Neural progenitor cell (in vitro differentiated cells): ENCODE data around the gene ARHGEF11. TPM values are rescaled to one million over a fixed set of nuclear protein-coding genes. Genes with fewer than 3 reads are reported as not detected.

ENCODE experiments used
- DNase-seq: peaks from one replicate; pipeline ENCODE4 v3.0.0-alpha.2; 2016; ENCODE audit warnings: low spot score
- H2AFZ ChIP-seq: fragments of 200-600 bp; sonication (generic); replicated peaks from 2 replicates; pipeline ENCODE4 v1.6.1; 2016; ENCODE audit warnings: antibody characterized with exemption
- H3F3A ChIP-seq: fragments of 200-600 bp; sonication (generic); 2 replicates; pipeline ENCODE4 v1.6.1; 2016; ENCODE audit warnings: antibody characterized with exemption, low read depth
- H3K27ac ChIP-seq: fragments of 200-600 bp; sonication (generic); 2 replicates; pipeline ENCODE4 v1.5.1; 2016; ENCODE audit warnings: mild to moderate bottlenecking
- H3K27me3 ChIP-seq: fragments of 200-600 bp; sonication (generic); 2 replicates; pipeline ENCODE4 v1.6.1; 2016; ENCODE audit warnings: mild to moderate bottlenecking, moderate library complexity
- H3K36me3 ChIP-seq: fragments of 200-600 bp; sonication (generic); 2 replicates; pipeline ENCODE4 v1.5.1; 2016
- H3K4me1 ChIP-seq: fragments of 200-600 bp; sonication (generic); 2 replicates; pipeline ENCODE4 v1.6.1; 2016; ENCODE audit warnings: mixed run types
- H3K4me2 ChIP-seq: fragments of 200-600 bp; sonication (generic); 2 replicates; pipeline ENCODE4 v1.6.1; 2016
- H3K4me3 ChIP-seq: fragments of 200-600 bp; sonication (generic); 2 replicates; pipeline ENCODE4 v1.5.1; 2016
- H3K79me2 ChIP-seq: fragments of 200-600 bp; sonication (generic); 2 replicates; pipeline ENCODE4 v1.6.1; 2016; ENCODE audit warnings: low read depth
- H3K9ac ChIP-seq: fragments of 200-600 bp; sonication (generic); 2 replicates; pipeline ENCODE4 v1.6.1; 2016
- H3K9me3 ChIP-seq: fragments of 200-600 bp; sonication (generic); 2 replicates; pipeline ENCODE4 v1.5.1; 2016; ENCODE audit warnings: low read depth
- H4K20me1 ChIP-seq: fragments of 200-600 bp; sonication (generic); 2 replicates; pipeline ENCODE4 v1.6.1; 2016; ENCODE audit warnings: low read depth
- H3K27ac Mint-ChIP-seq: 3 replicates; pipeline ENCODE4 v1.8.0; 2021; ENCODE audit warnings: mixed read lengths
- H3K27me3 Mint-ChIP-seq: 2 replicates; pipeline ENCODE4 v1.8.0; 2022; ENCODE audit warnings: low read depth, mild to moderate bottlenecking, inconsistent platforms, moderate library complexity, mixed read lengths; ENCODE audit not compliant: insufficient read depth
- H3K36me3 Mint-ChIP-seq: 3 replicates; pipeline ENCODE4 v1.8.0; 2021; ENCODE audit warnings: mixed read lengths
- H3K4me1 Mint-ChIP-seq: 3 replicates; pipeline ENCODE4 v1.8.0; 2021; ENCODE audit warnings: mixed read lengths
- H3K4me3 Mint-ChIP-seq: 3 replicates; pipeline ENCODE4 v1.8.0; 2021; ENCODE audit warnings: mild to moderate bottlenecking, moderate library complexity, mixed read lengths
- H3K9me3 Mint-ChIP-seq: 3 replicates; pipeline ENCODE4 v1.8.0; 2020; ENCODE audit warnings: mixed read lengths
- CTCF ChIP-seq: fragments of 200-600 bp; sonication (generic); IDR thresholded peaks from 2 replicates; pipeline ENCODE4 v1.5.1; 2017; ENCODE audit warnings: antibody characterized with exemption, mild to moderate bottlenecking
- EZH2 ChIP-seq: fragments of 200-600 bp; sonication (generic); IDR thresholded peaks from 2 replicates; pipeline ENCODE4 v1.6.1; 2017; ENCODE audit warnings: antibody characterized with exemption, mild to moderate bottlenecking, moderate library complexity
- EZH2phosphoT487 ChIP-seq: fragments of 200-600 bp; sonication (generic); IDR thresholded peaks from 2 replicates; pipeline ENCODE4 v1.6.1; 2017; ENCODE audit warnings: antibody characterized with exemption
- total RNA-seq: library from RNA; depleted of rRNA; stranded (reverse); fragments of >200 nt; gene quantifications from 2 replicates; pipeline ENCODE4 v1.2.3, GENCODE V29; 2015; ENCODE audit warnings: low replicate concordance

ARHGEF11 gene
- total RNA-seq, 1 donor from 2014 or later: 31.9 TPM

GRCh38 chr1:157001304-157001703, 44.2 kb downstream of the ARHGEF11 start:
- Histone ChIP-seq H2AFZ (no peak overlapping the region), H3K79me2 (peaks cover 47% of the 10 kb centered on the region), H4K20me1 (peaks cover 77% of the 10 kb centered on the region), H3K9me3 (no peaks in the 10 kb centered on the region), H3K4me2 (no peak overlapping the region), H3K9ac (no peak overlapping the region), H3K4me1 (peaks cover 11% of the 10 kb centered on the region), H3K27ac (no peak overlapping the region), H3K36me3 (no peaks in the 10 kb centered on the region), H3K4me3 (no peak overlapping the region), H3F3A (no peaks in the 10 kb centered on the region), H3K27me3 (no peaks in the 10 kb centered on the region)
- no peak overlapping the region for H3K27ac Mint-ChIP-seq
- peaks cover 2% of the 10 kb centered on the region for H3K27me3 Mint-ChIP-seq
- H3K4me1 Mint-ChIP-seq: peaks cover 20% of the 10 kb centered on the region
- no peak for DNase-seq
- no peaks in the 10 kb centered on the region for H3K9me3 Mint-ChIP-seq
- TF ChIP-seq EZH2phosphoT487: no peak
- no peak for TF ChIP-seq EZH2
- no peak for TF ChIP-seq CTCF
- peaks cover 1% of the 10 kb centered on the region for H3K36me3 Mint-ChIP-seq
- no peak overlapping the region for H3K4me3 Mint-ChIP-seq

- no peak for DNase-seq
- no peaks in the 10 kb centered on the region for H3K36me3 ChIP-seq
- no peak overlapping the region for H2AFZ ChIP-seq
- TF ChIP-seq CTCF (no peak), EZH2phosphoT487 (no peak), EZH2 (no peak)
- H3K4me3 ChIP-seq: no peak overlapping the region
- no peaks in the 10 kb centered on the region for H3K9me3 Mint-ChIP-seq
- H3K4me1 Mint-ChIP-seq: peaks cover 23% of the 10 kb centered on the region
- no peaks in the 10 kb centered on the region for H3F3A ChIP-seq
- H3K4me1 ChIP-seq: peaks cover 11% of the 10 kb centered on the region
- no peaks in the 10 kb centered on the region for H3K9me3 ChIP-seq
- H3K27me3 Mint-ChIP-seq: peaks cover 2% of the 10 kb centered on the region
- no peak overlapping the region for H3K4me2 ChIP-seq
- no peak overlapping the region for H3K4me3 Mint-ChIP-seq
- peaks cover 51% of the 10 kb centered on the region for H3K79me2 ChIP-seq
- H3K27ac ChIP-seq: no peak overlapping the region
- no peak overlapping the region for H3K9ac ChIP-seq
- H3K27ac Mint-ChIP-seq: no peak overlapping the region
- H4K20me1 ChIP-seq: peaks cover 76% of the 10 kb centered on the region
- peaks cover 3% of the 10 kb centered on the region for H3K36me3 Mint-ChIP-seq
- H3K27me3 ChIP-seq: no peaks in the 10 kb centered on the region
Observed at GRCh38 chr1:157000686-157001085, 44.9 kb downstream of the ARHGEF11 start.

GRCh38 chr1:156999596-157000320, 45.8 kb downstream of the ARHGEF11 start:
- peaks cover 75% of the 10 kb centered on the region for H4K20me1 ChIP-seq
- Mint-ChIP-seq H3K9me3 (no peaks in the 10 kb centered on the region), H3K4me1 (peaks cover 23% of the 10 kb centered on the region), H3K27me3 (peaks cover 2% of the 10 kb centered on the region), H3K27ac (no peak overlapping the region), H3K4me3 (no peak overlapping the region), H3K36me3 (peaks cover 3% of the 10 kb centered on the region)
- TF ChIP-seq CTCF: no peak
- no peak for TF ChIP-seq EZH2
- TF ChIP-seq EZH2phosphoT487: no peak
- no peak overlapping the region for H2AFZ ChIP-seq
- H3K36me3 ChIP-seq: no peaks in the 10 kb centered on the region
- H3K27ac ChIP-seq: no peak overlapping the region
- no peaks in the 10 kb centered on the region for H3K27me3 ChIP-seq
- H3K4me2 ChIP-seq: no peak overlapping the region
- peaks cover 52% of the 10 kb centered on the region for H3K79me2 ChIP-seq
- DNase-seq: no peak
- no peaks in the 10 kb centered on the region for H3K9me3 ChIP-seq
- H3K4me1 ChIP-seq: peaks cover 7% of the 10 kb centered on the region
- H3F3A ChIP-seq: no peaks in the 10 kb centered on the region
- H3K4me3 ChIP-seq: no peak overlapping the region
- H3K9ac ChIP-seq: no peak overlapping the region
